Activated T-helper 1 cell treated with anti-CD3 and anti-CD28 coated beads, Interleukin-2, amount 50 U/mL, for 16 hours (primary cell): ENCODE measurements around the gene CYB561.
"Not testable (repeated sequence)": the region's sequence is repeated elsewhere in the genome, so short reads cannot be mapped to it uniquely, and the experiment has no call there.

Experiments
- DNase-seq, 2 donors: peaks; one replicate each; pipeline ENCODE4 v3.0.0-alpha.2; 2020; ENCODE audit warnings: low read depth in 1 of 2, low spot score in 1 of 2

CYB561 gene

GRCh38 chr17:63479495-63480184 is 33.5 kb upstream of the CYB561 start:
- no peak for DNase-seq

GRCh38 chr17:63478814-63479494 is 32.8 kb upstream of the CYB561 start:
- DNase-seq, result peak; percentile 58 to 68

GRCh38 chr17:63477480-63478440 is 31.7 kb upstream of the CYB561 start:
- DNase-seq, result no peak

GRCh38 chr17:63476854-63477479 is 30.9 kb upstream of the CYB561 start, which contains the start of gene ACE:
Gene ACE (plus strand): TSS chr17:63477061. CDS start chr17:63477095, 34 bp downstream.
- DNase-seq, result peak; percentile 15 to 27

- DNase-seq, result no peak
Observed at GRCh38 chr17:63476459-63476853, 30.4 kb upstream of the CYB561 start.

GRCh38 chr17:63475491-63476412 is 29.6 kb upstream of the CYB561 start:
- DNase-seq, result no peak

- DNase-seq, result no peak
Observed at GRCh38 chr17:63474586-63475460, 28.7 kb upstream of the CYB561 start.

GRCh38 chr17:63474174-63474573 is 28.1 kb upstream of the CYB561 start:
- no peak for DNase-seq

GRCh38 chr17:63468099-63468498 is 22.0 kb upstream of the CYB561 start:
- DNase-seq, result not testable (repeated sequence)

- DNase-seq, result no peak
Observed at GRCh38 chr17:63464691-63465236, 18.7 kb upstream of the CYB561 start.

GRCh38 chr17:63463771-63464170 is 17.7 kb upstream of the CYB561 start:
- DNase-seq, result no peak

- no peak for DNase-seq
Observed at GRCh38 chr17:63460018-63460417, 13.9 kb upstream of the CYB561 start.

GRCh38 chr17:63458478-63458877 is 12.4 kb upstream of the CYB561 start:
- DNase-seq, result no peak

- DNase-seq, result no peak
Observed at GRCh38 chr17:63455417-63455816, 9.3 kb upstream of the CYB561 start.

GRCh38 chr17:63454915-63455314 is 8.8 kb upstream of the CYB561 start:
- no peak for DNase-seq

GRCh38 chr17:63454357-63454756 is 8.3 kb upstream of the CYB561 start:
- DNase-seq, result not testable (repeated sequence)

GRCh38 chr17:63452962-63453551 is 7.0 kb upstream of the CYB561 start:
- no peak for DNase-seq
